ENCODE results near the gene PCED1A.
"Not testable (repeated sequence)": the region's sequence is repeated elsewhere in the genome, so short reads cannot be mapped to it uniquely, and the experiment has no call there.

DNA sequence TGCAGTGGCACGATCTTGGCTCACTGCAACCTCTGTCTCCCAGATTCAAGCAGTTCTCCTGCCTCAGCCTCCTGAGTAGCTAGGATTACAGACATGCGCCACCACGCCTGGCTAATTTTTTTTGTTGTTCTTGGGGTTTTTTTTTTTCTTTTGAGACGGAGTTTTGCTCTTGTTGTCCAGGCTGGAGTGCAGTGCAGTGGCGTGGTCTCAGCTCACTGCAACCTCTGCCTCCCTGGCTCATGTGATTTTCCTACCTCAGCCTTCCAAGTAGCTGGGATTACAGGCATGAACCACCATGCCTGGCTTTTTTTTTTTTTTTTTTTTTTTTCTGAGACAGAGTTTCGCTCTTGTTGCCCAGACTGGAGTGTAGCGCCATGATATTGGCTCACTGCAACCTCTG lies 9.2 kb downstream of the PCED1A start:
- TF ChIP-seq, protein P1, sequence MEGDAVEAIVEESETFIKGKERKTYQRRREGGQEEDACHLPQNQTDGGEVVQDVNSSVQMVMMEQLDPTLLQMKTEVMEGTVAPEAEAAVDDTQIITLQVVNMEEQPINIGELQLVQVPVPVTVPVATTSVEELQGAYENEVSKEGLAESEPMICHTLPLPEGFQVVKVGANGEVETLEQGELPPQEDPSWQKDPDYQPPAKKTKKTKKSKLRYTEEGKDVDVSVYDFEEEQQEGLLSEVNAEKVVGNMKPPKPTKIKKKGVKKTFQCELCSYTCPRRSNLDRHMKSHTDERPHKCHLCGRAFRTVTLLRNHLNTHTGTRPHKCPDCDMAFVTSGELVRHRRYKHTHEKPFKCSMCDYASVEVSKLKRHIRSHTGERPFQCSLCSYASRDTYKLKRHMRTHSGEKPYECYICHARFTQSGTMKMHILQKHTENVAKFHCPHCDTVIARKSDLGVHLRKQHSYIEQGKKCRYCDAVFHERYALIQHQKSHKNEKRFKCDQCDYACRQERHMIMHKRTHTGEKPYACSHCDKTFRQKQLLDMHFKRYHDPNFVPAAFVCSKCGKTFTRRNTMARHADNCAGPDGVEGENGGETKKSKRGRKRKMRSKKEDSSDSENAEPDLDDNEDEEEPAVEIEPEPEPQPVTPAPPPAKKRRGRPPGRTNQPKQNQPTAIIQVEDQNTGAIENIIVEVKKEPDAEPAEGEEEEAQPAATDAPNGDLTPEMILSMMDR (IDR thresholded peaks at IDR 0.05; ENCODE audit: low read depth, low read length) = not testable (repeated sequence)
- not testable (repeated sequence) for TF ChIP-seq POLR2A (IDR thresholded peaks at IDR 0.05; ENCODE audit: extremely low read depth, insufficient read length); MYC (IDR thresholded peaks at IDR 0.05; ENCODE audit: low read depth, low read length)

Measured in NB4 (cell line).